MM.1S (cell line): ENCODE data around the gene TTC6.

Source experiments
- EZH2phosphoT487 ChIP-seq: fragments of 300-600 bp; sonication (generic); IDR thresholded peaks from 2 replicates; pipeline ENCODE4 v1.6.1; 2018; ENCODE audit warnings: antibody characterized with exemption, low read length
- TF ChIP-seq, protein P1 (sequence below): fragments of 300-600 bp; sonication (generic); IDR thresholded peaks from 2 replicates; pipeline ENCODE4 v1.5.1; 2016; ENCODE audit warnings: antibody characterized with exemption, low read length, mixed read lengths

DNA sequence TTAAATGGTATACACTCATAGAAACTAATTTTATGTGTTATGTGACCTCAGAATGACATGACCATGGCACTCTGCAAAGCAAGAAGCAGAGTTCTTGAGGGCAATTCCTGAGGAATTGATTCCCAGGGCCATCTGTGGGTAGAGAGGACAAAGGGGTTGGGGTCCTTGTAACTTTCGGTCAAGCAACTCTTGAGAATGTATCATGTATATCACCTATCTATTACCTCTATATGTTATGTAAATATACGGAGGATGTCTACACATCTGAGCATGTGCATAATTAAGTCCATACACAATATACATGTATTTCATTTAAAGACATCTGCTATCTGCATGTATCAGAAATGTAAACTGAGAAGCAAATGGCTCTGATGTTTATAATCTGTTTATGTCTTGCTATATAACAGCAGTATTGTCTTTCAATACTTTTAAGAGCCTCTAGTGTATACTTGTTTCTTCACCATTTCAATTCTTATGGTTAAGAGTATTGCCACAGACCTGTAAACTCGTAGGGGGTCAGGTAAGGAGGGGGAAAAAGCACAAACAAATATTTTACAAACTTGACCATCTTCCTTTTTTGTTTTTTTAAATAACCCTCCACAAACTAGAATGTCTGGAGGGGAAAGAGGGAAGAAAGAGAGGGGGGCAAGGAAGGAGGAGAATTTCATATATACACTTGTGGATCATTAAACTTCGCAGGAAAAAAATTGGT, 4.8 kb upstream of the TTC6 start:
- TF ChIP-seq, protein P1, sequence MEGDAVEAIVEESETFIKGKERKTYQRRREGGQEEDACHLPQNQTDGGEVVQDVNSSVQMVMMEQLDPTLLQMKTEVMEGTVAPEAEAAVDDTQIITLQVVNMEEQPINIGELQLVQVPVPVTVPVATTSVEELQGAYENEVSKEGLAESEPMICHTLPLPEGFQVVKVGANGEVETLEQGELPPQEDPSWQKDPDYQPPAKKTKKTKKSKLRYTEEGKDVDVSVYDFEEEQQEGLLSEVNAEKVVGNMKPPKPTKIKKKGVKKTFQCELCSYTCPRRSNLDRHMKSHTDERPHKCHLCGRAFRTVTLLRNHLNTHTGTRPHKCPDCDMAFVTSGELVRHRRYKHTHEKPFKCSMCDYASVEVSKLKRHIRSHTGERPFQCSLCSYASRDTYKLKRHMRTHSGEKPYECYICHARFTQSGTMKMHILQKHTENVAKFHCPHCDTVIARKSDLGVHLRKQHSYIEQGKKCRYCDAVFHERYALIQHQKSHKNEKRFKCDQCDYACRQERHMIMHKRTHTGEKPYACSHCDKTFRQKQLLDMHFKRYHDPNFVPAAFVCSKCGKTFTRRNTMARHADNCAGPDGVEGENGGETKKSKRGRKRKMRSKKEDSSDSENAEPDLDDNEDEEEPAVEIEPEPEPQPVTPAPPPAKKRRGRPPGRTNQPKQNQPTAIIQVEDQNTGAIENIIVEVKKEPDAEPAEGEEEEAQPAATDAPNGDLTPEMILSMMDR: no peak
- no peak for TF ChIP-seq EZH2phosphoT487
